T-helper 2 cell treated with Interferon-gamma antibody and Interleukin-4, amounts not matched to agents 100 ng/mL and 5 ng/mL, for 36 hours (primary cell): ENCODE data around the gene LCOR. TPM values are rescaled to one million over a fixed set of nuclear protein-coding genes. Genes with fewer than 3 reads are reported as not detected.

Experiments
- intact Hi-C: fragments of 100-400 bp; cut with micrococcal nuclease; formaldehyde crosslinking; loops from one replicate; pipeline ENCODE4 v1.15.1; 2023
- total RNA-seq: library from RNA; stranded (reverse); gene quantifications from 2 replicates; pipeline ENCODE4 v1.2.3, GENCODE V29; 2022

LCOR gene
- total RNA-seq, 1 donor from 2014 or later = 31.4 TPM

- intact Hi-C loops = no loop called here
These were observed 48.5 kb downstream of the LCOR start for GRCh38 chr10:96880575-96880974.

DNA sequence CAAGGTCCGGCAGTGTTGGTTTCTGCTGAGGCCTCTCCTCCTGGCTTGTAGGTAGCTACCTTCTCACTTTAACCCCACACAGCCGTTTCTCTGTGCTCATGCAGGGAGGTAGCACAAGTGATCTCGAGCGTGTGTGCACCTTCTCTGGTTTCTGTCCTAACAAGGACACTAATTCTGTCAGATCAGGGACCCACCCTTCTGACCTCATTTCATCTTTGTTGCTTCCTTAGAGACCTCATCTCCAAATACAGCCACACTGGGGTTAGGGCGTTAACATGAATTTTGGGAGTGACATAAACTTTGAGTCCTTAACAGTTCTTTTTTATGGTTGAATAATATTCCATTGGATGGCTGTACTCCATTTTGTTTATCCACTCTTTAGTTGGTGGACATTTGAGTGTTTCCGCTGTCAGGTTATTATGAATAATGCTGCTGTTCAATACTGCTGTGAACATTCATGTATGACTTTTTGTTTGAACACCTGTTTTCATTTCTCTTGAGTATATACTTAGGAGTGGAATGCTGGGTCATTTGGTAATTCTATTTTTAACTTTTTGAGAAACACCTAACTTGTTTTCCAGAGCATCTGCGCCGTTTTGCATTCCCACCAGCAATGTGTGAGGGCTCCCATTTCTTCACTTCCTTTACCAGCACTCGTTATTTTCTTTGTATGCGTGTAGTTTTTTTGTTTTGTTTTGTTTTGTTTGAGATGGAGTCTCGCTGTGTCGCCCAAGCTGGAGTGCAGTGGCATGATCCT lies 57.5 kb downstream of the LCOR start:
- intact Hi-C loops = no loop called here

- intact Hi-C loops = no loop called here
These were observed 58.0 kb downstream of the LCOR start for GRCh38 chr10:96890172-96890513.

DNA sequence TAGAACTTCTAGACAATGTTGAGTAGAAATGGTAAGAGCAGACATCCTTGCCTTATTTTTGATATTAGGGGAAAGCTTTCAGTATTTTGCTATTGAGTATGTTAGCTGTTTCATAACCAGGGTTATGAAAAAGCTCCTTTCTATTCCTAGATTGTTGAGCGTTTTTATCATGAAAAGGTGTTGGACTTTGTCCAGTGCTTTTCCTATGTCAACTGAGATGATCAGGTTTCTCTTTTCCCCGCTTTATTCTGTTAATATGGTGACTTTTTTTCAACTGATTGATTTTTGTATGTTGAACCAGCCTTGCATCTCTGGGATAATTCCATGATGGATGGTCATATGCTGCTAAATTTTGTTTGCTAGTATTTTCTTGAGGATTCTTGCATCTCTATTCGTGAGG lies 58.5 kb downstream of the LCOR start:
- intact Hi-C loops = no loop called here

DNA sequence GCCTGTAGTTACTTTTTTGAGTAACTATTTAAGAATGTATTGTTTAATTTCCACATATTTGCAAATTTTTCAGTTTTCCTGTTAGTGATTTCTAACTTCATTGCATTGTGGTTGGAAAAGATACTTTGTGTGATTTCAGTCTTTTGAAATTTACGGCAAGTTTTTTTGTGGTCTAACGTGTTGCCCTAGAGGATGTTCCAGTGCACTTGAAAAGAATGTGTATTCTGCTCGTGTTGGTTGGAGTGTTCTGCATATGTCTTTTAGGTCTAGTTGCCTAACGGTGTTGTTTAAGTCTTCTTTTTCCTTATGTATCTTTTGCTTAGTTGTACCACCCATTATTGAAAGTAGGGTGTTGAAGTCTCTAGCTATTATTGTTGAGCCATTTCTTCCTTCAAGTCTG lies 59.7 kb downstream of the LCOR start:
- intact Hi-C loops = no loop called here

DNA sequence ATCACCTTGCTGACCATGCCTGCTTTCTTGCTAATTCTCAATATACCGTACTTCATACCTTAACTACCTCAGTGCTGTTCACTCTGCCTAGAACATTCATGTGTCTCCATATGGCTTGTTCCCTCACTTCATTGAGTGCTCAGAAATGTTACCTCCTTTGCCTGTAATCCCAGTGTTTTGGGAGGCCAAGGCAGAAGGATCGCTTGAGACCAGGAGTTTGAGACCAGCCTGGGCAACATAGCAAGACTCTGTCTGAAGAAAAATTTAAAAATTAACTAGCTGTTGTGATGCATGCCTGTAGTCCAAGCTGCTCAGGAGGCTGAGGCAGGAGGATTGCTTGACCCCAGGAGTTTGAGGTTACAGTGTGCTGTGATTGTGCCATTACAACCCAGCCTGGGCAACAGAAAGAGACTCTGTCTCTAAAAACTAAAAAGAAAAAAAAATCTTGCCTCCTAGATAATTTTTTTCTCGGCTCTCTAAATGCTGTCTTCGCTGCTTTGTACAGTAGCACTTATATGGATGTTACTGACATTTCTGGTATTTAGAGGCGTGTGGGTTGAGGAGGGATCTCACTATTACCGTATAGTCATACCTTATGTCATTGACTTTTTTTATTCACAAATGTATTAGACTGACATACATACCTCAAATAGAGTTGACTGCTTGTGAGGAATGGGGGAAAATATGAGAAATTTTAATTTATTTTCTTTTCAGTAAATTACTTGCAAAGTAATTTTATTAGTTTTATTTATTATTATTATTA lies 63.7 kb downstream of the LCOR start:
- intact Hi-C loops = no loop called here

DNA sequence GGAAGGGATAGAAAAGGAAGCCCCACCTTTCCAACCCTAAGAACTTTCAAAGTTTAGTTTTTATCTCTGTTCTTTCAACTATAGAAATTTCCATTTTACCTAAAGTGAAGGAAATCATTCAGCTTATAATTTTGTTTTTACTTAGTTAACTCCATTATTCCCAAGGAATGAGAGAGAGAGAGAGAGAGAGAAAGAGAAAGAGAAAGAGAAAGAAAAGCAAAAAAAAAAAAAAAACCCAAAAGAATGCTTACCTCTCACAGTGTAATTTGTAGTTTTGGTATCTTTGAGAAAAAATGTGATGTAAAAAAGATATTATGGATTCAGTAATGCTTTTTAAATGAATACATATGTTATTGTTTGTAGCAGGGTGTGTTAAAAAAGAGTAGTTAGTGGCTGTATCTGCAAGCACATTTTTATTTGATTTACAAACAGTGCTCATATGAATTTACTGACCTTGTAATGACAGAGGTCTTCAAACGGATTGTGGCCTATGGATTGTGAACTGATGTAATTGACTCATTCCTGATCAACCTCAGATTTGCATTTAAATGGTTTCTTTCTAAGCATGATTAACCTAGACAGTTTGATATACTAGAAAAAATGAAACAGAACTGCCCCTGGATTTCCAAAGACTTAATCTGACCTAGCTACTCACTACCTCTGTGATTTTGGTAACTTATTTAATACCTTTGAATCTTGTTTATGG lies 64.9 kb downstream of the LCOR start:
- intact Hi-C loops = no loop called here

- intact Hi-C loops = no loop called here
These were observed 70.0 kb downstream of the LCOR start for GRCh38 chr10:96902117-96902516.

- intact Hi-C loops = no loop called here
These were observed 70.7 kb downstream of the LCOR start for GRCh38 chr10:96902731-96903358.

- intact Hi-C loops = no loop called here
These were observed 72.5 kb downstream of the LCOR start for GRCh38 chr10:96904648-96905047.

DNA sequence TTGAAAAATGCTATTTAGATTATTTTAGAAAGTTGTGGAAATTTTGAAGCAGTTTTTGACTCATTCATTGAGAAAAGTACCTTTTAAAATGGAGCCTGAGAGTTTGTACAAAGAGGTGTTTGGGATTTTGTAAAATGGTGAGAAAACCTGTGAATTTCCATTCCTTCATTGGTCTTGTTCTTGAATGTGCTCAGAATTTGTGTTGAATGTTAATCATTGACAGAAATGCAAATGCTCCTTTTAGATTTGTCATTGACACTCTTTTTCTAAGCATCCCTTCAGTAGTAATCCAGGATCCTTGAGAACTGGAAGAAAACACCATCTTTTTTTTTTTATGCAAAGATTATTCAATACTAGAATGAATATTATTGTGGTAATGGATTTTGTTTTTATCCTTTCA lies 74.8 kb downstream of the LCOR start:
- intact Hi-C loops = no loop called here

DNA sequence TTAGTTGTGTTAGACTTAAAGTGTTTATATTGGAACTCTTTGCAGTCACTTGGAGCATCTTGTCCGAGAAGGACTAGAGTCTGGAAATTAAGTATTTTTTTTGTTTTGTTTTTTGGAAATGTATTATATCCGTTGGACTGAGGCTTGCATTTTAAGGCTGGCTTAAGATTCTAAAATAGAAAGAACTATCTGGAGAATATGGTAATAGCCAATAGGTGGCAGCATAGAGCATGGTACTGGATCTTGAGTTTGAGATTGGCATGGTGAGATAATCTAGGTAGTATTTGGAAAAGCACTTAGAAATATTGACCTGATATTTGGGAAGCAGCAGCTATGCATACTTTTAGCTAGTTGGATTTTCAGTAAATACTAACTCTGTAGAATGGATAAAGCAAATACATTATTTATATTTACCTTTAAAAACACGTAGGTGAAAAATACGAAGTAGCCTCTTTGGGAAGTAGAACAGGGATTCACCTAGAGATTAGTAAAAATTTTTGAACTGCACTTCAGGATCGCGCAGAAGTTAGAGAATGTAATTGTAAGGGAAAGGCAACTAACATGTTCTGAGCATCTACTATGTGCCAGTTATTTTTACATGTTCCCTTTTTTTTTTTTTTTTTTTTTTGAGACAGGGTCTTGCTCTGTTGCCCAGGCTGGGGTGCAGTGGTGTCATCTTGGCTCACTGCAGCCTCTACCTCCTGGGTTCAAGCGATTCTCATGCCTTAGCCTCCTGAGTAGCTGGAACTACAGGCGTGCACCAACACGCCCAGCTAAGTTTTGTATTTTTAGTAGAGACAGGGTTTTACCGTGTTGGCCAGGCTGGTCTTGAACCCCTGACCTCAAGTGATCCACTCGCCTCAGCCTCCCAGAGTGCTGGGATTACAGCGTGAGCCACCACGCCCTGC lies 78.6 kb downstream of the LCOR start:
- intact Hi-C loops = loop anchor here (1.0 kb wide), 1 partner anchor 115 kb away; no protein-coding TSS in a partner anchor

- intact Hi-C loops = no loop called here
These were observed 80.3 kb downstream of the LCOR start for GRCh38 chr10:96912405-96912804.

DNA sequence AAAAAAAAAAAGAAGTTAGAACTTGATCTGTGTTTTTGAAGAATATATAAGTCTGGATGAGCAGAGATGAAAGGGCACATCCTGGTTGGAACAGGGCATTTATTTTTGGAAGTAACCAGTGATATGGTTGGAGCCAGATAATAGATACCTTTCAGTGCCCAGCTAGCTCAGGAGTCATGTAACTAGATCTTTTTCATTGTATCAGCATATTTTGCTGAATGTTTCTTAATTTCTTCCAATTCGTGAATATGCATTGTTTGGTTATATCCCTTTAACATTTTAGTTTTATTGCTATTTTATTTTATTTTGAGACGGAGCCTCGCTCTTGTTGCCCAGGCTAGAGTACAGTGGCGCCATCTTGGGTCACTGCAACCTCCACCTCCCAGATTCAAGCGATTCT lies 81.8 kb downstream of the LCOR start:
- intact Hi-C loops = no loop called here

- intact Hi-C loops = no loop called here
These were observed 85.5 kb downstream of the LCOR start for GRCh38 chr10:96917628-96918027.

DNA sequence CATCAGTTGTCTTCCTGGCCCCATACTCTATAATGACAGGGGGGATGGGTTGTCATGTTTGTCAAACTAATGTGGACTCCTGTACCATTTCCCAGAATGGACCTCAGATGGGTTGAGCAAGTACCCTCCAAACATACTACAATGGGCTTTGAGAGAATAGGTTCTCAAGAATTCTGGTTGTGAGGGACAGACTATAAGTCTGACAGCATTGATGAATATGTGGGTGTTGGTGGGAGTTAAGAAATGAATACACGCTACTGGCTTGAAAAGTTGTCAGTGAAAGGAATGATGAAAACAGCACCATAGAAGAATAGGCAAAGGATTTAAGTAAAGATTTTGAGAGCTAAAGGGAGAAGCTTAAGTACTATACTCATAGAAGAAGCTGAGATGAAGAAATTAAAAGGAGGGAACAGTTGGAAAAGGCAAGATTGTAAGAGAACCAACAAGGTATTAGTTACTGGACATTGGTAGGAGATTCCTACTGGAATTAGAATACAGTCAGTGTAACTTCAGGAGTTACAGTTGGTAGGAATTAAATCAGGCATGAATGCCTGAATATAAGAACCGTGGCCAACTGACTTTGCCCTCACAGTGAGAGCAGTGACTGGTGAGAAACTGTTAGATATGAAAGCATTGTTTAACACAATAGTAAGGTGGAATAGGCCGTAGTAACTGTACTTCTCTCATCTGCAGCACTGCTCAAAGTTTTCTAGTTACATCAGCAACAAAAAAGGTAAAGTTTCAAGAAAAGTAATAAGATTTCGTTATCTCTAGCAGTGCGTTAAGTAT lies 86.3 kb downstream of the LCOR start:
- intact Hi-C loops = no loop called here

- intact Hi-C loops = no loop called here
These were observed 87.8 kb downstream of the LCOR start for GRCh38 chr10:96919785-96920430.

DNA sequence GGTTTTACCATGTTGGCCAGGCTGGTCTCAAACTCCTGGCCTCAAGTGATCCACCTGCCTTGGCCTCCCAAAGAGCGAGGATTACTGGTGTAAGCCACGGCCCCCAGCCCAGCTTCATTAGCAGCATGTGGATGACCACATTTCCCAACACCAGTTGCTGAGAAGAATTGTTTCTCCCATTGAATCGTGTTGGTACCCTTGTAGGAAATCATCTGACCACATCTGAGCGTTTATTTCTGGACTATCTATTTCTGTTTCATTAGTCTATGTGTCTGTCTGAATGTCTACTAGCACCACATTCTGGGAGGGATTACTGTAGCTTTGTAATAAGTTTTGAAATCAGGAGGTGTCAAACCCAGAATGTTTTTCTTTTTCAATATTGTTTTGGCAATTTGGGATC lies 89.6 kb downstream of the LCOR start:
- intact Hi-C loops = no loop called here
